Fibroblast of peridontal ligament (primary cell): ENCODE measurements around the gene SHTN1.

Experiments used
- DNase-seq: peaks from one replicate; pipeline ENCODE4 v3.0.0-alpha.2; 2010; ENCODE audit errors: extremely low read depth

Gene SHTN1

DNA sequence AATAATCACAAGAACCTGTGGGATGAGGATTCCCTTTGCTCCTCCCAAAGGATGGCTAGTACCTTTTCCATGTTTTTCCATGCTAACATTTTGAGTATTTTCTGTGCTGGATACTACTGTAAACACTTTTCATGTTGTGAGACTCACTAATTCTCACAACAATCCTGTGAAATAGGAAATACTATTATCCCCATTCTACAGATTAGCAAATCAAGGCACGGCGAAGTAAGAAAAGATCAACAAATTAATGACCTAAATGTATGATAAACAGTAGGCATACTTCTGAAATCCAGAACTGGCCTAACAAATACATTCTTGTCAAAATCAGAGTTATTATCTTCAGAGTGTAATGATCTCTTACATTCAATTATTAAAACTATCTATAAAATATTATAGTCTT is 86.4 kb downstream of the SHTN1 start:
- no peak for DNase-seq

DNA sequence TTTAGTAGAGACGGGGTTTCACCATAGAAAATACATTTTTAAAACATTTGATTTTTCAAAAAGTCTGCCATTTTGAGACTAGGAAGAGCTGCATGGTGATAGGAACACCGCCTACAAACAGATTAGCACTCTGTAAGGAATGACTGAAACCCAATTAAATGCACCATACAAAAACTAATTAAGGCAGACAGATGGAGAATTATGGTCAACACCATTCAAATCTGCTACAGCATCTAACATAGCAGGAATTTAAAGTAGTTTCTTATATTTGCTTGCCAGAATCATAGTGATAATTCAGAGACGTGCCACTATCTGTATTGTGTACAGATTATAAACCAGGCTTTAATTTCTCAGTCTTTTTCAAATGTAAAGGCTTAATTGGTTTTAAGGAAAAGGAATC is 87.5 kb downstream of the SHTN1 start:
- no peak for DNase-seq

DNA sequence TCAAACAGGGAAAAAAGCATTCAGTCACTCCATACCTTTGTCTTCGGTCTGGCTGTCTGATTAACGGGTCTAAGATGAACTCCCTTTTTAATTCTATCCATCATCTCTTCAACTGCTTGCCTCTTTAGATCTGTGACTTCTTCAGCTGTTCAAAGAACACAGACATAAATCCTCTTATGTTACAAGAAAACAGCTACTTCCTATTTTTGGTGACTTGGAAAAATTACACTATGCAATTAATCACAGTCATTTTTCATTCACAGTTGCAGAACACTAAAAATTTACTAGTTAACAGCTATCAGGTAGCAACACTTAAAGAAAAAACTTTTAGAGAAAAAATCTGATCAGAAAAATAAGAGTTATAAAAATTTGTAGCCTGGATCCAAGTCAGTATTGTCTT is 89.6 kb downstream of the SHTN1 start:
- no peak for DNase-seq

DNA sequence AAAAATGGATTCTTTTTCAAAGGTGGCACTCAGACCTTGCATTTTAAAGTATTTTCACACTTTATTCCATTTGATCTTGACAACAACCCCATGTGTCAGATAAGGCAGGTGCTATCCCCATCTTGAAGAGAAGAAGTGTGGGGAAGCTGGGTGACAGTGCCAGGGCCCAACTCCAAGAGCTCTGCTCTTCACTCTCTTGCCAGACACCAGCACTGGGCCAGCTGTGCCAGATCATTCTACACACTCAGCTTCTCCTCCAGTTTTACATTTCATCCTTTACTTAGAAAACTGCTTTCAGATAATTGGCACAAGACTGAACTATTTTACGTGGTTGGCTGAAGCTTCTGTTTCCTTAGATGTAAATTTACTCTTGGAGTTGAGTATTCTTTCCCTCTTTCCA is 91.3 kb downstream of the SHTN1 start:
- no peak for DNase-seq

DNA sequence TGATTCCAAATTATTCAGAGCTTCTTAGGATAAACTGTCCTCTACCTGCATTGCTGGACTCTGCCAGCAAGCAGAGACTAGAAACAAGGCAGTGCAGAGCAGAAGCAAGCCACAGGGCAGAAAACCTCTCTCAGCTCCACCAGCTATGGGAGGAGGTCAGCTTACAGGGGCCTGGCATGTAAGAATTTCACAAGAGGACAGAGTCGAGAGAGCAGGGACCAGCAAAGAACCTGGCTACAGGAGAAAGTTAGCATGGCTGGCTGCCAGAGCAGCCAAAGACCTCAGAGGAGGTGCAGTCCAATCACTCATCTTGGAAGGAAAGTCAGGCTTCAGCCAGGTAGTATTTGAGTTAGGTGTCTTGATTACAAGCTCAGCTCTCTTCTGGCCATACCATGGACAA is 92.8 kb downstream of the SHTN1 start:
- DNase-seq, result no peak

DNA sequence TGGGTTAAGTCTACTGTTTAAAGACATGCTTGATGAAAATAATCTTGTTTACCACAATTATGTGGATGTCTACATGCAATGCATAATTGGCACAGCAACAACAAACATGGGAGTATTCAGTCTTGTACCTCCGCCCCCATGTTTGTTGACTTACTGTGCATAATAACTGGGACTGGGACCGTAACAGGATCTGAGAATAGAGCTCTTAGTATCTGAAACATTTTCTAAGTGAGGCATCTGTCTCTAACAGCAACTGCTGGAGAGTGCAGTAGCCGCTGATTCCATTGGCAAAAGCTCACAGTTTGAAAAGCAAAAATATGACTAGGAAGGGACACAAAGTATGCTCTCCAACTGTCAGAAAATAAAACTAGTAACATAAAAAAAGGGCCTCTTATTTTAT is 94.1 kb downstream of the SHTN1 start:
- DNase-seq, result no peak

DNA sequence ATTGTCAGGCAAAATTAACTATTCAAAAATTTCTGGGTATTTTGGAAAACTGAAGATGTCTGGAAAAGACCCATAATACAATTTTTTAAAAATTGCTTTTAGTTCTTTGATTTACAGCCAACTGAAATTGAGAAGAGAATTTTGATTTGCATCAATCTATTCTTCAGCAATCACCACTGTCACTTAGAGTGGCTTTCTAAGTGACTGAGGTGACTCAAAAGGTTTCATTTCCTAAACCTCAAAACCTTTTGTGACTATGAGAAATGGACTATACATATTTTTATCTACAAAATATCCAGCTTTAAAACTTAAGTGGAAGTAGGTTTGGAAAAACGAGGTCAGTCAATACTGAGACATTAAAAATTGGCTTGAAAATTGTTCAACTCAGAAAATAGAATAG is 95.7 kb downstream of the SHTN1 start:
- DNase-seq, result no peak

DNA sequence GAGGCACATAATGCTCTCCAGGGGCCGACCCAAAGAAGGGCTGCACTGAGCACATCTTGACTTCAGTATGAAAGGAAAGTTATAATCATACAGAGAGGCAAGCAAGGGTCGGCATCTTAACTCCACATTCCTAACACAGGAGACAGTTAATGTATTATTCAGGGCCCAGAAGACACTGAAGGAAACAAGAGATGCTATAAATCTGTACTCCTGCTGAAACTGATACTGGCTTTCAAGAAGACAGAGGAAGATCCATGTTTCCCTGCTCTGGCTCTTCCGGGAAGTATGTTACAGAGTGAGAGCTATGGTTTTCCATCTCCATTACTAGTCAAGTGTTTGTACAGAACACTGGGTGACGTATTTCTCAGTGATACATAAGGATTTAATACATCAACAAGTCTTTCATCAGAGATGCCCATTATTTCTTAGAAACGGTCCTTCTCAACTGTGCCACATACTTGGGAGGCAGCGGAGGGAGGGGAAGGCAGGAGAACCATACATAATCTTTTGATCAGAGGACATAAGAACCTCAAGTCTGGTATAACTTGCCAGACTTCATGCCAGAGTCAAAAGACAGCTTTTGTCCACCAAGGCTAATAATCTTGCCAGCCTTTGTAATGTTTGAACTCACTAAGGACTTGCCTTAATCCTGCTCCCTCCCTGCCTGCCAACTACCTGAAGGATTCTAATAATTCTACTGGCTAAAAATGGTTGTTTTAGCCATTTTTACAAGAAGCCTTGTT is 97.6 kb downstream of the SHTN1 start:
- no peak for DNase-seq

DNA sequence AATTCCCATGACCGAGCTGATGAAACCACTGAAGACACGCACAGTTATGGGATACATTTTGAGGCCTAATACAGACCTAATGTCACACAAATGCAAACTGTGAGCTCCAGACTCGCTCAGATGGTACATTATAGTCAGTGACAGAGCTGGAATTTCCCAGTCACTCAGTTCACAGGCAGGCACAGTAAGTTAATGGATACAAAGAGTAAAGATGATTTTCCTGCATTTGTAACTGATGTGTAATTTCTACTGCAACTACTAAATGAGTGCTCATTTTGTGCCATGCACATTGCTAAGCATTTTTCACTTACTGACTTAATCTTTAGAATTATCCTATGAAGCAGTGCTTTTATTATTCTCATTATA is 99.2 kb downstream of the SHTN1 start:
- DNase-seq, result no peak

DNA sequence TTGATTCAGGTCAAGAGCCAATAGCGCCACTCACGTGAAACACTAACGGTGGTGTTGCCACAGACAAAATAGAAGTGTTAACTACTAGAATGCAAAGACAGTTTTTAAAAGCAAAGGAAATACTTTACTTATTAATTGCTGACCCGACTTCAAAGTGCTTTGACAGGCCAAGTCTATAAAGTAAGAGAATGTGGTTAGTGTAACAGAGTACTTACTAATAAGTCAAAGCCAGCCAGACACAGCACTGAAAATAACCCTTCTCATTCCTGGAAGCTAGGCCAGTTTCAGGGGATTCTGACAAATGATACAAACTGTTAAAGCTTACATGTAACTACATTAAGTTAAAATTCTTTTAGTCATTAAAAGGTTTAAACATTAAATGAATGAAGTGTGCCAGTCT is 105.4 kb downstream of the SHTN1 start:
- no peak for DNase-seq

DNA sequence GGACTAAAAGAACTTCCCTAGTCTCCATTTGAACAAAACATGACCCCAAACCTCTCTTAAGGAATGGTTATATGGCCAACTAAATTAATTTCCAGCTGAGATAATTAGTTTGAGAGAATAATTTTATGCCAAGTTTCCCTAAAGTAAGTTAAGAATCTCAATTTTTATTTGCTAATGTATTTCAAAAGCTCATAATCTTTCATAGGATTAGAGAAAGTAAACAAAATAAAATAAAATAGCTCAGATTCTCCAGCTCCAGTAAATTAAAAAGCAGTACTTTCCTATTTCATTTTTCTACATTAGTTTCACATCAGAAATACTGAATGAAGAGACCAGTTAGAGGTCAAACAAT is 111.3 kb downstream of the SHTN1 start:
- no peak for DNase-seq

DNA sequence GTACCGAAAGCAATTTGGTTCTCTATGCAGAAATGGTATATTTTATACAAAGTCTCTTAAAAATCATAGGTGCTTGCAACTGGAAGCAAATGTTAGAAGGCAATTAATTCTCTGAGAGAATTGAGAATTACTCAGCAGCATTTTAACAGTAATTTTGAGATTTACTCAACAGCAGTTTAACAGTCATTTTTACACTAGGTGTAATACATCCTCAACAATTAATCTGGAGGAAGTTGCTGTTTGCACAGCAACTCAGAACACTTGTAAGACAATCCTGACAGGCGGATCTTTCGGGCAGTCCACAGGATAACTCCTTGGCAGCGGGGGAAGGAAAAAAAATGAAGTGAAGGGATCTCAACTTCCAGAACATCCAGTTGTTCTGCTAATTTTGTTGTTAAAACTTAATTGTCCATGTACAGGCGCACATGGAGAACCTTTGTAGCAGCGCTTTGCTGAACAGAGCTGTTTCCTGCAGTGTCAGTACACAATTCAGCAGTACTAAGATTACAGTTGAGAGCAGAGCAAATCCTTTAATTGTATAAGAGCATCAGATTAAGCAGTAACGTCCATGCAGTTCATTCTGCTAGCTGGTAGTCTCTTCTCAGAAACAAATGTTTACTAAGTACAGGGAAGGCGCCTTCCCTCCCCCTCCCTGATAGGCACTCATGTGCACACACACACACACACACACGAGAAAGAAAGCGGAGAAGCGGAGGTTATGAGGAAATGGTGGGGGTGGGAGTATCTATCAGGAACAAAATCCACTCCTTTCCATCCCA is 111.9 kb downstream of the SHTN1 start:
- DNase-seq, result no peak

DNA sequence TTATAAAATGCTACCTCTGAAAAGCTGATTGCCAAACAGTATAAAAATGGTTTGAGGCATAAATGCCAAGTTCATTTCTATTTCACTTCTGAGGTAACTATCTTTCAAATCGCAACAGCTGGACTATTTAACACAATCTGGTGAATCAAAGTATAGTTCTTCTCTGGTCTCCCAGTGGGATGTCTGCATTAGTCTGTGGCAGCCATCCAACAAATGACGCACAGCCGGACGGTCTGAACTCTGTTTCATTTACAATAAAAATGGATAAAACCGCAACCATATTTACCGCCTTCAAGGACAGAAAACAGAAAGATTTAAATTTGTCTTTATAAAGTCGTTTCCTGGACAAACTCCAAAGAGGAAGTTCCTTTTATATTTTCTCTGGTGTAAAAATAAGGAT is 113.8 kb downstream of the SHTN1 start:
- DNase-seq, result peak; percentile 81

DNA sequence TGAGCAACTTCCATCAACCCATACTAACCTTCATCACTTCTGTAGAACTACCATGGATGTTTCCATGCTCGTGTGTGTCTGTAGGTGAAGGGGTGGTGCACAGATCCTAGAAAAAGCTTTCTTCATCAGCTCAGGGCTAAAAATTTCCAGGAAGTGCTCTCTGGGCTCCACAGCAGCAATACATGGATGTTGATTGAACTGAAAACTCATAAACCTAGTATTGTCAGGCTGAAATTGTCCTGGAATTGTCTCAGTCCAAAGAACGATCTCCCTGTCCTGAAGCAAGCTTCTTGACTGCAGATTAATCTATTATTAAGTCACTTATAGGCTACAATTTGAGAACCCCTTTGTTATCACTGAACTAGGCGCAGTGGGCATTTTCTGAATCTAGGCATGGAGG is 115.9 kb downstream of the SHTN1 start:
- DNase-seq, result no peak

DNA sequence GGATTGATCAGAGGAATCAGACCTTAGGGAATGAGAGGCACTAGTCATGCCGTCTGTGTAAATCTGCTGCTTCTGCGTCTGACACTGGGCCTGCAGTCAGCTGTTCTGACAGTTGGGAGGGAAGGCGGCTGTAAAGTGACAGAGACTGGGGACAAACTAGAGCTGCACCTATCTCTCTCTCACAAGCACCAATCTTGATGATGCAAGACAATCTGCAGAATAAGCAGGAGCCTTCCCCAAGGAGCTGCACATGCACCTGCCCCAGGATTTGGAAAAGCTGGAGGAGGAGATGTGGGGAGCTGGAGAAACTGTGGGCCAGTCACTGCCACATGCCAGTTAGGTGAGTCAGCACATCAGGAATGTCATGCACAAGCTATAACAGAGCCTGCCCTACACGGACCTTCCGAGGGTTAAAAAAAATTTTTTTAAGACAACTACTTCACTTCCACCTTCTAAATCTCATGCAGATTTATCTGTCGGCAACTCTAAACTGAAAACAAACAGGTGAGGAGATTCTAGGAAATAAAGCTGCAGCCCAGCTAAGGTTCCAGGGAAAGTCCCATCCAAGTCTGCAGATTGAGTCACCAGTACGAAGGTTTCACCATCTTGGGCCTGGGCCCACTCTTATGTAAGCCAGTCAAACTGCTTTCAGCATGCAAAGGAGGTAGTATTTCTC is 116.5 kb downstream of the SHTN1 start:
- DNase-seq, result peak; percentile 76

DNA sequence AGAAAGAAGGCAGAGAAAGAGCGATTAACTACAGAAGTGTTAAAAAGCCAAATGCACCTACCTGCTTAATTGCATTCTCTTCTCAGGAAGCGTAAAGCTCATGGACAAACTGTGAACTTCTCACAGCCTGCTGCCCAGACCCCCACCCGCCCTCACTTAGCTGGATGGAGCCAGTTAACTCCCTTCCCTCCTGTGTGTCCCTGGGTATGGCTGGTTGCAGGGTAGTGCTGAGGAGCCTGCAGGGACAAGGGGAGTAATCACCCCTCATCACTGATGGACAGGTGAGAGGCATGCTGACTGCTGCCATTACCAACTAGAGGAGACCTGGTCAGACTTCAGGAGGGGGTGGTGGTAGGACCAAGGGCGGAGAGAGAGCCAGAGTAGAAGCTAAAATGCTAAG is 118.2 kb downstream of the SHTN1 start:
- DNase-seq, result no peak

DNA sequence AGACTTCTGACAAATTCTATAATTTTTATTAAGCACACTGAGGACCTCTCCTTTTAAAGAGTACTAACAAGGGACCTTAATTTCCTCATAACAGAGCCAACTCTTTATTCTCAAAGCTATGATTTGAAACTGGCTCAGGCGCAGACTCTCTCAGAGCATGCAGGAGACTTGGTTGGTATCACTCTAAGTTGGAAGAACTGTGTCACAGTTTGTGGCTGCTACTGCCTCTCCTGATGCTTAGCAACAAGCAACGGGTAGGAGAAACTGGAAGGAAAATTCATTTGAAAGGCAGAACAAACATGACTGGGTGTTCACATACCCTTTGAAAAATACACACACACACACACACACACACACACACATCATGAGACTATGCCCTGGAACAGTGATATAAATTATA is 122.3 kb downstream of the SHTN1 start:
- DNase-seq, result no peak

DNA sequence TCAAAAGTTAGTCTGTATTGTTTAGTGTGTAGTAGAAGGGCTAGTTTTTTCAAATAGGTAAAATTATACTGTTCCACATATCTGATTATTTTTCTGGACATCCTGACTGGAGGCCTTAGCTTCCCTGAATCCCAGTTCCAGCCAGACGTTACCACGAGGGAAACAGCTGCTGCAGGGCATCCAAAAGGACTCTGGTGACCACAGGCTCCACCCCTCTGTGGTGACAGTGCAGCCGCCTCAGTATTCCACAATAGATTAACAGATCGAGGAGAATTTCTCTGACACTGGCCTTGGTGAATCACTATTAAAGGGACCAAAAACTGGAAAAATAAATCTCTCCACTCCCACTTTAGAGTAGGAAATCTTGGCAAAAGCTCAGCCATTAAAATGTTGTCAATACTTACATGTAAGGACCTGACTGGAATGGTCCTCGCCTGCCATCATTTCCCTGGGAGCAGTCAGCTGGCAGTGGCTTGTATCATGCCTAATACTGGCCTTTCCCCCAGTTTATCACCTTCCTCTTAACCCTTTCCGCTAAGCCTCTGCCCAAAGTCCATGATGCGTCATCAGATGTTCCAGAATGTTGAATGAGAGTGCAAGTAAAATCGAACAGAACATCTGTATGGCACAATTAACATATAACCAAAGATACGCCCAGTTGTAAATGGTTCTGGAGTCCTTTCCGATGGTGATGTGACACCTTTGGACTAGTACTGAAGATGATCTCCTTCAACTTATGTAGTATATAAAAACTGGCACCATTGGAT is 124.1 kb downstream of the SHTN1 start:
- DNase-seq, result no peak

DNA sequence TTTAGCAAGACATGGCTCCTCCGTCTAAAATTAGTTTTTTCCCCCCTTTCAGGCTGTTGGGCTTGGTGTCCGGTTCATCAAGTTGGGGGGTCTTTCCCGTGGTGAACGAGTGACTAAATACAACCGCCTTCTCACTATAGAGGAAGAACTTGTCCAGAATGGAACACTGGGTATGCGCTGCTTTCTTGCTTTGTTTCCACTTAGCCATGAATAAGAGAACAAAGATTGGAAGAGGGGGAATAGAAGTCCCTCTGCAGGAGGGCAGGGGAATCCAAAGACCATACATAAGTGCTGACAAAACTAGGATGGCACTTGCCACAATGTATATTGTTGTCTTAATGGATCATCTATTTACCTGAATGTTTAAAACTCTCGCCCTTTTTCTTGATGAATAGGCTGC is 125.2 kb downstream of the SHTN1 start:
- DNase-seq, result no peak

DNA sequence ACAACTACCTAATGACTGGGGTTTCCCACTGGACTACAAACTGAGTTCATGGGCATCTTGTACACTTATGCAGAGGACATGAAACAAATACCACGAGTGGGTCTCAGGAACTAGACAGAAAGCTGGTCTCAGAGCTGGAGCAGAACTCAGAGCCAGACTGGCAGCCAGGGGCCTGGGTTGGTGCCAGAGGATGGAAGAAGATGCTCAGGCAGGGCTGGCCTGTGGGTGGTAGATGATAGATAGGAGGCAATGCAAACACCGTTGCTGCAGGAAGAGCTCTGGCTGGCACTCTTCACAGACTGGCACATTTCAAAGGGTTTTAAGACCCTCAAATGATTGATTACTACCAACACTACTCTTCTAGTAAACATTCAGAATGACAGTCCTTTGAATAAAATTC is 126.9 kb downstream of the SHTN1 start:
- DNase-seq, result no peak

DNA sequence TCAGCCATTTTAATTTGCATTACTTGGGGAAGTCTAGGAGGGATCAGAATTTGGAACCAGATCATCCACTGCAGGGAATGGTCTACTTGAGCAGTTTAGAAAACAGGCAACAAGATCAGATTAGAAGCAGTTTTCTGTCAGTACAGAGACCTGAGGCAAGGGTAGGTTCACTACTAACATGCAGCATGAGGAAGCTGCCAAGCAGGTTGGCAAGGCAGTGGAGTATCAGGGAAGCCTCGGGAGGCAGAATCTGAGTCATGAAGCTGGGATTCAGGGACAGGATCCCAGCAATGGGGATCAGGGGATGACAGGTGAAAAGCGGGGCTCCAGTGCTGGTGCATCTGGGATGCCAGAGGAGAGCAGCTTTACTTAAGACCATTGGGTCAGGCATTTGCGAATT is 127.6 kb downstream of the SHTN1 start:
- no peak for DNase-seq

DNA sequence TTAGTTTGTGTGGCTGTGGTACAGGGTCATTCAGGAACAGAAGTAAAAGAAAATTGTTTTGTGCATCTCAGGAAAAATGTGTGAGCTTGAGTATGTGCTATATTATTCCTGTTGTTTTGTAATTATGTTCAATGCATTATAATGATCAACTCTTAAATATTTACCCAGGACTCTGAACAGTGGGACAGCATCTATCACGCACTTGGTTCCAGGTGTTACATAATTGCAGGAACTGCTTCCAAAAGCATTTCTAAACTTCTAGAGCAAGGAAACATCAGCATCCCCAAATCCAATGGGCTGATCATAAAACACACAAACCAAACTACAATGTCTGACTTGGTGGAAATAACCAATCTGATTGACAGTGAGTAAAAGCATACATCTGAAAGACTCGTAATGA is 129.1 kb downstream of the SHTN1 start:
- no peak for DNase-seq
